GM18867 (cell line): ENCODE measurements around the gene PRPF18.
A peak's percentile ranks its signal among the peaks of the same experiment; 100 is the strongest.
"Not testable (repeated sequence)": the region's sequence is repeated elsewhere in the genome, so short reads cannot be mapped to it uniquely, and the experiment has no call there.

ENCODE experiments used
- ATAC-seq: cut with Tn5 transposase; IDR thresholded peaks from one replicate; pipeline ENCODE4 v1.9.1; 2021; ENCODE audit warnings: mild to moderate bottlenecking, moderate library complexity; ENCODE audit not compliant: unreplicated experiment

Gene PRPF18, protein sequence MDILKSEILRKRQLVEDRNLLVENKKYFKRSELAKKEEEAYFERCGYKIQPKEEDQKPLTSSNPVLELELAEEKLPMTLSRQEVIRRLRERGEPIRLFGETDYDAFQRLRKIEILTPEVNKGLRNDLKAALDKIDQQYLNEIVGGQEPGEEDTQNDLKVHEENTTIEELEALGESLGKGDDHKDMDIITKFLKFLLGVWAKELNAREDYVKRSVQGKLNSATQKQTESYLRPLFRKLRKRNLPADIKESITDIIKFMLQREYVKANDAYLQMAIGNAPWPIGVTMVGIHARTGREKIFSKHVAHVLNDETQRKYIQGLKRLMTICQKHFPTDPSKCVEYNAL

DNA sequence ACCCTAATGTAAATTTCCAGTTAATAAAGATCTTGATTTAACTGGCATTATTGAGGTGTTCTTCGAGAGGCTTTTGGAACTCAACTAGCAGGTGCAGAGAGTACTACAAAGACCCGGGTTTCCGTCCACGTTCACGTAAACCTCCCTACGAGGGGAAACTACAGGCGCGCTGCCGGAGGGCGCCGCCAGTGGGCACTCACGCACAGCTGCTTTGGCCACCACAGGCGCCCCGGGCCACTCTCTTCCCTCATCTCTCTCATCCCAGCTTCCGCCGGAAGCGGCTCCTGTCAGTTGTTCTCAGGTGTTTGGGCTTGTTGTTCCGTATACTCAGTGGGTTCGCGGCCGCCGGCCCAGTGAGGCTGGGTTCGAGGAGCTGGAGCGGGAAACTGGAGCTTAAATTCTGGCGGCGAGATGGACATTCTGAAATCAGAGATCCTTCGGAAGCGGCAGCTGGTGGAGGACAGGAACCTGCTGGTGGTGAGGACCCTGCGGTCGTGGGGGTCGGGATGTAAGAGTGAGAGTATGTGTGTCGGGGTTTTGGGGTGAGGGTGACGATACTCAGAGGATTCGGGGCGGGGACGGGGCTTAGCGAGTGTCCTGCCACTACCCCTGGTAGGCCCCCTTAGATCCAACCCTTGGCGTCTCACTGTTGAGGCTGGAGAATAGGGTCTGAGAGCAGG is at the start of gene PRPF18:
Gene PRPF18, plus strand, starts transcription at position 290 of the 680 bp plus-strand sequence. Its CDS starts 122 bp downstream, at position 412.
- ATAC-seq = peak; percentile 99

DNA sequence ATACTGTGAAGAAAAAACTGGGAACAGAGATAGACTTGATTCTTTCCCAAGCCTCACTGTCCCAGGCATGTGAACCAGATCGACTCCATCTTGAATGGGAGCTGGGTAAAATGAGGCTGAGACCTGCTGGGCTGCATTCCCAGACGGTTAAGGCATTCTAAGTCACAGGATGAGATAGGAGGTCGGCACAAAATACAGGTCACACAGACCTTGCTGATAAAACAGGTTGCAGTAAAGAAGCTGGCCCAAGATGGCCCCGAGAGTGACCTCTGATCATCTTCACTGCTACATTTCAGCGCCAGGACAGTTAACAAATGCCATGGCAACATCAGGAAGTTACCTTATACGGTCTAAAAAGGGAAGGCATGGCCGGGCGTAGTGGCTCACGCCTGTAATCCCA is 48.8 kb upstream of the PRPF18 start:
- not testable (repeated sequence) for ATAC-seq

DNA sequence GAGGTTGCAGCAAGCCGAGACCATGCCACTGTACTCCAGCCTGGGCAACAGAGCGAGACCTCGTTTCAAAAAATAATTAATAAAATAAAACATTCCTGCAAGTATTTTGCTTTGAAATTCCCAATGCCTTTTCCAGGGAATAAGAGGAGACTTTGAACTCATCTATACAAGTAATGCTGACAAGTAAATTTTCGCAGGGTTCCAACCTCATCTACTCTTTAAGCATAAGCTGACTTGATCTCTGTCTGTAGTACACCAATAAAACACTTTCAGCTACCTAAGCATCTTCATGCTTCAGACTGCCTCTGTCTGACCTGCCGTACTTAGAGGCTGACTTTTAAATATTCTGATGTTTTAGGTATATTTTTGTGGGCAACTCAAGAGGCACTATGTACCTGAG is 44.2 kb upstream of the PRPF18 start:
- ATAC-seq = no peak

DNA sequence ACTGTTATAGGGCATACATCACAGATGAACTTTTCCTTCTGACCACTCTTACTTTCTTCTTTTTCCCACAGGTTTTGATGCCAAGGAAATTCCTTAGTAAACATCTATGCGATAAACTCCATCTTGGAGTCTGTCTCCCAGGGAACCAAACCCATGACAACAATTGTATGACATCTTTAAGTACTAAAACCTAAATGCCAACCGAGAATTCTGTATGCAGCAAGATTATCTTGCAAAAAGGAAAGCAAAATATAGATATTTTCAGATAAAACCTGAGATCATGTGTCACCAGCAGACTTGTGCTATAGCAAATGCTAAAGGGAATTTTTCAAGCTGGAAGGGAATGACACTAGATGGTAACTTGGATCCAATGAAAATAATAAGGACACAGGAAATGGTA is 36.0 kb upstream of the PRPF18 start:
- no peak for ATAC-seq

- no peak for ATAC-seq
Observed at GRCh38 chr10:13555884-13556510, 30.8 kb upstream of the PRPF18 start.

- ATAC-seq = no peak
Observed at GRCh38 chr10:13559124-13559700, 27.6 kb upstream of the PRPF18 start.

DNA sequence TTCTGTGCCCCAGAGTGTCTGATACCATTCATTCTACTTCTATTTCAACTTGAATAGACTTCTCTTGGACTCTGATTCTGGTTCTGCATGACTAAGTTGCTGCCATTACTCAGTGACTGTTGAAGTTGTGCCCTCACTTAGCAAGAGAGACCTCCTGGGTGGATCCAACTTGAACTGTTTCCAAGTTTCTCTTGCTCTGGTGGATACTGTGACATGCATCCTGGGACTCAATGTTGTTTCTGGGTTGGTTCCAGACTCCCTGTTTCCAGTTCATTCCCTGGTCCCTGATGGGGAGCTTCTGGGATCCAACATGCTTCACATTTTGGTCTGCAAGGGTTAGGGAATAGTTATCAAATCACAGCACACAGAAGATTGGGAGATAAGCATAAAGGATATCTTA is 26.2 kb upstream of the PRPF18 start:
- ATAC-seq = no peak

GRCh38 chr10:13563481-13564445 is 23.0 kb upstream of the PRPF18 start:
- ATAC-seq = no peak

DNA sequence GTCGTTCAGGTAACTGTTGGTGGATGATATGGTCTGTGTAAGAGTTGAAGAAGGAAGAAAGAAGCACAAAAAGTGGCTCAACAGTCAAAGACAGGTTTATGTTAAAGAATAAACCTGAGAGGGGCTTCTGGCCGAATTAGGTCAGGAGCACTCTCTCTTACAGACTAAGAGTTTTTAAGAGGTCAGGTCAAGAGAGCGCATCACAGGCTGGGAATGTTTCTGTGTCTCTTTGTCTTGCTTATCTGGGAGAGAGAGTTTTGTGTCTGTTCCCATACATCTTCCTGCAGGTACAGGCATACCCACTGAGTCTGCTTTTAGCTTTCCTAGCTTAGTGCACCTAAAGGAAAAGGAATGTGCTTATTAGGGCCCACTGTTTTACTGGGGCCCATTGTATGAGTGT is 22.2 kb upstream of the PRPF18 start:
- ATAC-seq = no peak

DNA sequence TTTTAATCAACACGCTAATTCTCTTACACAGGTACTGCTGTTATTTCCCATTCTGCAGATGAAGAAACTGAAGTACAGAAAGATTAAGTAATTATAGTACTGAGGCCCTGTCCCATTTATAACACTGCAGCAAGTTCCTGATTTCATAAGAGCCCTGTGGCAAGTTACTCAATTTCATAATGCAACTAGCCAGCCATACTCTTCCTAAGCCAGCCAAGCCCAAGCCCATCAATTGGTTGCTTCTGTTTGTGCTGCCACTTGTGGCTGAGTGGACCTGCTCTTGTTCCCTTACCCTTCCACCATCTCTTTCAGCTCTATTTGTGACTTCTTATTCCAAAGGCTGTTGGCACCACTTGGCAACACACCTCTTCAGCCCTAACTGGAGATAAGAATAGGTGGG is 19.7 kb upstream of the PRPF18 start:
- no peak for ATAC-seq

- no peak for ATAC-seq
Observed at GRCh38 chr10:13571541-13571940, 15.2 kb upstream of the PRPF18 start.

GRCh38 chr10:13573960-13574359 is 12.8 kb upstream of the PRPF18 start:
- ATAC-seq = no peak

- no peak for ATAC-seq
Observed at GRCh38 chr10:13585195-13585751, 1.5 kb upstream of the PRPF18 start.

DNA sequence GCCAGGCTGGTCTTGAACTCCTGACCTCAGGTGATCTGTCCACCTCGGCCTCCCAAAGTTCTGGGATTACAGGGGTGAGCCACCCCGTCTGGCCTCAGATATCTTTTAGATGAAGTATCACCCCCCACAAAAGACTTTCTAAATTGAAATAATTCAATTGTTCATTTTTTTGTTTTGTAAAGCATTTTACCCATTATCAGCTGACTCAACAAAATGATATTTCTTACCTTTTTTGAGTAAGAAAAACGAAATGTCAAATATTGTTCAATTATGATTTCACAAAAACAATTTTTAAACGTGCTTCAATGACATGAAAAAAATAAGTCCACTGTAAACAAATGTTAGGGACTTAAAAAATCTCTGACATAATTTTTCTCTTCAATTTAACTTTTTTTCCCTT is 822 bp upstream of the PRPF18 start:
- no peak for ATAC-seq

GRCh38 chr10:13587391-13587790 is 626 bp downstream of the PRPF18 start:
- no peak for ATAC-seq

- ATAC-seq = no peak
Observed at GRCh38 chr10:13589316-13589715, 2.6 kb downstream of the PRPF18 start.

GRCh38 chr10:13590886-13591285 is 4.1 kb downstream of the PRPF18 start:
- ATAC-seq = no peak

- ATAC-seq = no peak
Observed at GRCh38 chr10:13592306-13592705, 5.5 kb downstream of the PRPF18 start.

DNA sequence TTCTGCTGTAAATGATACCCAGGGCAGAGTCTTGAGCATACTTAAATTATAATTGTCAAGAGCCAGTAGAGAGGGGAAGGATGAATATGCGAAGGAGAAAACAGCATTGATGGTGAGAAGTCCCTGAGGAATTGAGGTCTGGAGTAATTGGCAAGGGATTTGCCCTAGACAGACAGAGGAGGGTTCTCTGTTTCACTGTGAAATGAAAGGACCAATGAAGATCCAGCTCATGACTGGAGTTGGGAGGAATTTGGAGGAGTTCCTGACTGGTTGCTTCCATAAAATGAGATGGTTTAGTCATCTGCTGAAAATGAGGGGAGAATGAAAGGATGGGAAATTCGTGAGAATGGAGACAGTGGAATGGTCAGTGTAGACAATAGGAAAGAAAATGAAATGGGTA is 6.8 kb downstream of the PRPF18 start:
- no peak for ATAC-seq

GRCh38 chr10:13594641-13595040 is 7.9 kb downstream of the PRPF18 start:
- no peak for ATAC-seq
